Gastrocnemius medialis (tissue), 4 donors: ENCODE results near the gene PDIA5. TPM values are rescaled to one million over a fixed set of nuclear protein-coding genes. Genes with fewer than 3 reads are reported as not detected.

Source experiments
- ATAC-seq, 2 donors: fragments of 150-250 bp; one replicate each; pipeline ENCODE4 v1.9.1; 2016
- DNase-seq, 2 donors: peaks; one replicate each; pipeline ENCODE4 v3.0.0-alpha.2; 2019
- H3K27ac ChIP-seq, 4 donors: fragments of 200-600 bp; sonication (generic); 1 replicate in 1 of 4; 2 replicates in 3 of 4; pipeline ENCODE4 v1.5.1; 2016 to 2018; ENCODE audit warnings: mild to moderate bottlenecking in 2 of 4, moderate library complexity in 1 of 4
- H3K27me3 ChIP-seq, 3 donors: fragments of 200-600 bp; sonication (generic) in 2 of 3; 1 replicate in 1 of 3; 2 replicates in 2 of 3; pipeline versions ENCODE4 v1.5.1 to v1.6.0; 2016 to 2019; ENCODE audit warnings: mild to moderate bottlenecking in 1 of 3, moderate library complexity in 1 of 3
- H3K36me3 ChIP-seq, 2 donors: fragments of 200-600 bp; sonication (generic) in 1 of 2; one replicate each; pipeline ENCODE4 v1.5.1; 2017 to 2018
- H3K4me1 ChIP-seq, 2 donors: fragments of 200-600 bp; sonication (generic) in 1 of 2; one replicate each; pipeline ENCODE4 v1.5.1; 2016 to 2017; ENCODE audit warnings: mild to moderate bottlenecking in 2 of 2
- H3K4me3 ChIP-seq, 4 donors: fragments of 200-600 bp; sonication (generic) in 3 of 4; 1 replicate in 1 of 4; 2 replicates in 3 of 4; pipeline ENCODE4 v1.5.1; 2016 to 2019; ENCODE audit warnings: mild to moderate bottlenecking in 2 of 4
- H3K9me3 ChIP-seq, 3 donors: fragments of 200-600 bp; sonication (generic) in 2 of 3; 1 replicate in 1 of 3; 2 replicates in 2 of 3; pipeline ENCODE4 v1.5.1; 2016 to 2019
- POLR2A ChIP-seq, 2 donors: fragments of 450-650 bp; IDR thresholded peaks; one replicate each; pipeline ENCODE4 v1.6.1; 2017; ENCODE audit warnings: antibody characterized with exemption in 2 of 2, mild to moderate bottlenecking in 2 of 2, moderate library complexity in 2 of 2
- in situ Hi-C, 4 donors: fragments of 200-750 bp; cut with MboI; loops; one replicate each; pipeline versions ENCODE4 v1.15.0 to v1.8.0; 2017; ENCODE audit warnings: low sequenced_read_pairs in 4 of 4
- intact Hi-C: fragments of 100-400 bp; cut with DNase I; formaldehyde crosslinking; loops from one replicate; pipeline ENCODE4 v1.15.1; 2023; ENCODE audit warnings: low total_unique reads
- total RNA-seq, 4 donors: library from RNA; depleted of rRNA; stranded (reverse); fragments of >200 nt; gene quantifications; one replicate each; pipeline versions ENCODE4 v1.1.0 to v1.2.3, GENCODE V29; 2016
- TF ChIP-seq, protein P1 (sequence below), 5 experiments: fragments of 450-650 bp in 3 of 5; fragments of 200-600 bp in 2 of 5; sonication (generic) in 2 of 5; IDR thresholded peaks in 4 of 5; conservative IDR thresholded peaks in 1 of 5; 1 replicate in 4 of 5; 2 replicates in 1 of 5; pipeline ENCODE4 v1.5.1; 2016 to 2019; ENCODE audit warnings: antibody characterized with exemption in 5 of 5, mild to moderate bottlenecking in 3 of 5, moderate library complexity in 3 of 5

Gene PDIA5
- total RNA-seq = 1 to 10 TPM; 2.3 to 4.2 (median 3.0) TPM

DNA sequence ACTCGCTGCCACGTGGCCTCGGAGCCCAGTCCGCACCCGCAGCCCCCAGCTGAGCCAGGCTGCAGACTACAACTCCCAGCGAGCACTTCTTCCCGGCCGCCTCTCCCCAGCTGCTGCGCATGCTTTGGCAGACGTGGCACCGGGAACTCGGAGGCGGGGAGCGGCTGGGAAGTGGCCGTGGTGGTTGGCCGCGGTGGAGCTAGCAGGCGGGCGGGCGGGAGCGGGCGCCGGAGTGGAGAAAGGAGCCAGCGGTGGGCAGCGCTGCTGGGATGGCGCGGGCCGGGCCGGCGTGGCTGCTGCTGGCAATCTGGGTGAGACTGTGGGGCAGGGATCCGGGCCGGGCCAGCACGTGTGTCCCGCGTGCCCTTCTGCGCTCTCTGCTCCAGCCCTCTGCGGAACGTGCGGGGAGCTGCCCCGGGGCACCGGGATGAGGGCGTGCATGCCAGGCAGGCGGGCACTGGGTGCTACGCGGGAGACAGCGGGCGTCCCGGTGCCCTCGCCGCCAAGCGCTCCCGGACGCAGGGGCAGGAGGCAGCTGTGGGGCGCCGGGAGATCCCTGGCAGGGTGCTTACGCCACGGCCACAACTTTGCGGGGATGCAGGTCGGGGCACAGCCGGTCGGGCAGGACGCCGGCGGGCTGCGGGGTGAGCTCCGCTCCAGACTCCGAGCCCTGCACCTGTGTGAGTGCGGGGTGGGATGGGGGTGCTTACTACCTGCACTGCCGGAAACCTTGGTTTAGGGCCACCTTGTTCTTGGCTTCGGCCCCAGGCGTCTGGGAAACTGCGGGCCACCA, at the start of gene PDIA5:
TSS of gene PDIA5 (plus strand) at position 130 of the 793 bp plus-strand sequence. CDS start at position 270, 140 bp downstream.
- in situ Hi-C loops = no loop called here
- TF ChIP-seq POLR2A (IDR thresholded peaks at IDR 0.05) = peak; percentile 58 to 69
- TF ChIP-seq, protein P1, sequence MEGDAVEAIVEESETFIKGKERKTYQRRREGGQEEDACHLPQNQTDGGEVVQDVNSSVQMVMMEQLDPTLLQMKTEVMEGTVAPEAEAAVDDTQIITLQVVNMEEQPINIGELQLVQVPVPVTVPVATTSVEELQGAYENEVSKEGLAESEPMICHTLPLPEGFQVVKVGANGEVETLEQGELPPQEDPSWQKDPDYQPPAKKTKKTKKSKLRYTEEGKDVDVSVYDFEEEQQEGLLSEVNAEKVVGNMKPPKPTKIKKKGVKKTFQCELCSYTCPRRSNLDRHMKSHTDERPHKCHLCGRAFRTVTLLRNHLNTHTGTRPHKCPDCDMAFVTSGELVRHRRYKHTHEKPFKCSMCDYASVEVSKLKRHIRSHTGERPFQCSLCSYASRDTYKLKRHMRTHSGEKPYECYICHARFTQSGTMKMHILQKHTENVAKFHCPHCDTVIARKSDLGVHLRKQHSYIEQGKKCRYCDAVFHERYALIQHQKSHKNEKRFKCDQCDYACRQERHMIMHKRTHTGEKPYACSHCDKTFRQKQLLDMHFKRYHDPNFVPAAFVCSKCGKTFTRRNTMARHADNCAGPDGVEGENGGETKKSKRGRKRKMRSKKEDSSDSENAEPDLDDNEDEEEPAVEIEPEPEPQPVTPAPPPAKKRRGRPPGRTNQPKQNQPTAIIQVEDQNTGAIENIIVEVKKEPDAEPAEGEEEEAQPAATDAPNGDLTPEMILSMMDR (IDR thresholded peaks at IDR 0.05 in 4 of 5, conservative IDR thresholded peaks at IDR 0.05 in 1 of 5) = no peak
- Histone ChIP-seq H3K4me1 (peaks cover 6 to 10% of the 10 kb centered on the region in 2 donors), H3K36me3 (no peaks in the 10 kb centered on the region), H3K27me3 (no peaks in the 10 kb centered on the region), H3K4me3 (peak within 1 kb of the TSS; percentile 70 to 88 (median 80)), H3K9me3 (no peaks in the 10 kb centered on the region), H3K27ac (peak within 1 kb of the TSS; percentile 62 to 75 (median 70))
- intact Hi-C loops = loop anchor here (2.0 to 10.0 kb wide), 3 partner anchors 30 to 682 kb away; partner anchors contain the start of genes FAM162A, MIX23 and SEC22A
- ATAC-seq = peak; percentile 94 to 97
- DNase-seq = peak; percentile 81 to 85

DNA sequence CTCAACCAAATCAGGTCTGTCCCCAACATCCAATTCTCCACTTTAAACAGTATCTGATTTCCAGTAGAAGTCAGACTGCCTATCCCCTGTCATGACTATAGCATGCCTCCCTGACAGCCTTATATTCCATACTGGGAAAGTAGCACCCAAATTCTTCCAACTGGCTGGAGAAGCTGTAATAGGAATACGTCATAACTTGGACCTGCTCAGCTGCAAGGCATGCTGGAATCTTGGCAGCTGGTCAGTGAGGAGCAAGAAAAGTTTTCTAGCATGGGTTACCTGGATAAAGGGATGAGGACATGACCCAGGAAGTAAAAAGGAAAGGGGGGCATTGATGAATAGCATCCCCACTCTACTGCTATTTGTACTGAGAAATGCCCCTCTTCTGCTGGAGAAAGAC, 48.1 kb upstream of the PDIA5 start:
- Histone ChIP-seq H3K36me3 (no peaks in the 10 kb centered on the region), H3K4me3 (no peak overlapping the region), H3K27ac (no peak overlapping the region), H3K27me3 (peaks cover 0 to 3% (median 0%) of the 10 kb centered on the region in 3 donors), H3K9me3 (no peaks in the 10 kb centered on the region), H3K4me1 (no peaks in the 10 kb centered on the region)
- DNase-seq = no peak
- no peak for ATAC-seq
- in situ Hi-C loops (no loop called here), intact Hi-C loops (no loop called here)
- TF ChIP-seq, protein P1 (IDR thresholded peaks at IDR 0.05 in 4 of 5, conservative IDR thresholded peaks at IDR 0.05 in 1 of 5) = no peak
- no peak for TF ChIP-seq POLR2A (IDR thresholded peaks at IDR 0.05)

DNA sequence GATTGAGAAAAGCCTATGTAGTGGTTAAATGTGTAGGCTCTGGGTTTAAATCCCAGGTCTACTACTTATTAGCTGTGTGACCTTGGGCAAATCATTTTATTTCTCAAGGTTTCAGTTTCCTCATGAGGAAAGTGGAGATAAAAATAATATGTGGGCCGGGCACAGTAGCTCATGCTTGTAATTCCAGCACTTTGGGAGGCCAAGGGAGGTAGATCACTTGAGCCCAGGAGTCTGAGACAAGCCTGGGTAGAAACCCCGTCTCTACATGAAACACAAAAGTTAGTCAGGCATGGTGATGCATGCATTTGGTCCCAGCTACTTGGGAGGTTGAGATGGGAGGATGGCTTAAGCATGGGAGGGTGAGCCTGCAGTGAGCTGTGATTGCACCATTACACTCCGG, 47.7 kb upstream of the PDIA5 start:
- Histone ChIP-seq H3K36me3 (no peaks in the 10 kb centered on the region), H3K4me3 (no peak overlapping the region), H3K9me3 (no peaks in the 10 kb centered on the region), H3K27me3 (peaks cover 0 to 3% (median under 1%) of the 10 kb centered on the region in 3 donors), H3K27ac (no peak overlapping the region), H3K4me1 (no peaks in the 10 kb centered on the region)
- intact Hi-C loops (no loop called here), in situ Hi-C loops (no loop called here)
- DNase-seq (no peak), ATAC-seq (no peak)
- no peak for TF ChIP-seq POLR2A (IDR thresholded peaks at IDR 0.05)
- TF ChIP-seq, protein P1 (IDR thresholded peaks at IDR 0.05 in 4 of 5, conservative IDR thresholded peaks at IDR 0.05 in 1 of 5) = no peak

DNA sequence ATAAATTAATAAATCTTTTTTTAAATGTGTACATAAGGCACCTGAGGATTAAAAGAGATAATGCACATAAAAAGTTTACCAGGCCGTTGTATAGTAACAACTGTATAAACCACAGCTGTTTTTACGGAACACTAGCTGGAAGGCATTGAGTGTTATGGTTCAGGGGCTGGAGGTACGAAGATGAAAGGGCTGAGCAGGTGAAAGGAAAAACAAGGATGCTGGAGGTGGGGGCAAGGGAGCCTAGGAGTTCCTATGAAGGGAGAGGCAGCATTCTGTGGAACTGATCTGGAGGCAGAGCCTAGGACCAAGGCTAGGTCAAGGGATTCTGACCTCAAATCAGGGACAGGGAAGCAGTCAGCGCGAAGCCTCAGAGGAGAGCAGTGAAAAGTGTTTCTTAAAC, 47.2 kb upstream of the PDIA5 start:
- Histone ChIP-seq H3K4me3 (no peak overlapping the region), H3K36me3 (no peaks in the 10 kb centered on the region), H3K4me1 (no peaks in the 10 kb centered on the region), H3K9me3 (no peaks in the 10 kb centered on the region), H3K27me3 (peaks cover 0 to 5% (median 3%) of the 10 kb centered on the region in 3 donors), H3K27ac (no peak overlapping the region)
- intact Hi-C loops (no loop called here), in situ Hi-C loops (no loop called here)
- TF ChIP-seq, protein P1 (IDR thresholded peaks at IDR 0.05 in 4 of 5, conservative IDR thresholded peaks at IDR 0.05 in 1 of 5) = no peak
- TF ChIP-seq POLR2A (IDR thresholded peaks at IDR 0.05) = no peak
- ATAC-seq (no peak), DNase-seq (no peak)
